Tibial nerve (tissue), 4 donors: Measurements from ENCODE around the gene ANKRD22. TPM values are rescaled to one million over a fixed set of nuclear protein-coding genes. Genes with fewer than 3 reads are reported as not detected.

Source experiments
- DNase-seq, 2 donors: peaks; one replicate each; pipeline ENCODE4 v3.0.0-alpha.2; 2019; ENCODE audit warnings: low spot score in 2 of 2
- H3K27ac ChIP-seq, 4 donors: fragments of 200-600 bp; sonication (generic) in 3 of 4; one replicate each; pipeline ENCODE4 v1.5.1; 2017 to 2019; ENCODE audit warnings: mild to moderate bottlenecking in 1 of 4
- H3K27me3 ChIP-seq, 2 donors: fragments of 200-600 bp; sonication (generic) in 1 of 2; one replicate each; pipeline versions ENCODE4 v1.5.1 to v1.6.0; 2017 to 2019
- H3K36me3 ChIP-seq, 3 donors: fragments of 200-600 bp; sonication (generic); one replicate each; pipeline ENCODE4 v1.5.1; 2018 to 2019
- H3K4me1 ChIP-seq, 4 donors: fragments of 200-600 bp; sonication (generic) in 3 of 4; one replicate each; pipeline ENCODE4 v1.5.1; 2017 to 2019
- H3K4me3 ChIP-seq, 4 donors: fragments of 200-600 bp; sonication (generic) in 3 of 4; one replicate each; pipeline ENCODE4 v1.5.1; 2017 to 2019; ENCODE audit warnings: mild to moderate bottlenecking in 1 of 4, moderate library complexity in 1 of 4
- H3K9me3 ChIP-seq, 4 donors: fragments of 200-600 bp; sonication (generic) in 3 of 4; one replicate each; pipeline ENCODE4 v1.5.1; 2017 to 2019
- EP300 ChIP-seq, 2 donors: sonication (generic); formaldehyde crosslinking; IDR thresholded peaks; one replicate each; pipeline ENCODE4 v1.6.1; 2017; ENCODE audit warnings: antibody characterized with exemption in 2 of 2, mild to moderate bottlenecking in 1 of 2
- POLR2A ChIP-seq, 2 donors: fragments of 450-650 bp; IDR thresholded peaks; one replicate each; pipeline ENCODE4 v1.6.1; 2017; ENCODE audit warnings: antibody characterized with exemption in 2 of 2, mild to moderate bottlenecking in 2 of 2, moderate library complexity in 2 of 2
- whole genome bisulfite sequencing, 2 donors: methylation state at CpG; one replicate each; pipeline ENCODE4 v1.1.5; 2018; 5-methylcytosine and 5-hydroxymethylcytosine counted together
- total RNA-seq, 4 donors: library from RNA; depleted of rRNA; stranded (reverse); fragments of >200 nt; gene quantifications; one replicate each; pipeline ENCODE4 v1.1.0, GENCODE V29; 2016
- TF ChIP-seq, protein P1 (sequence below), 5 experiments: fragments of 200-600 bp in 3 of 5; fragments of 450-650 bp in 2 of 5; sonication (generic) in 3 of 5; IDR thresholded peaks; one replicate each; pipeline ENCODE4 v1.5.1; 2016 to 2019; ENCODE audit warnings: antibody characterized with exemption in 5 of 5, mild to moderate bottlenecking in 3 of 5, moderate library complexity in 2 of 5

ANKRD22 gene
- total RNA-seq, 4 donors from 2014 or later = not detected

DNA sequence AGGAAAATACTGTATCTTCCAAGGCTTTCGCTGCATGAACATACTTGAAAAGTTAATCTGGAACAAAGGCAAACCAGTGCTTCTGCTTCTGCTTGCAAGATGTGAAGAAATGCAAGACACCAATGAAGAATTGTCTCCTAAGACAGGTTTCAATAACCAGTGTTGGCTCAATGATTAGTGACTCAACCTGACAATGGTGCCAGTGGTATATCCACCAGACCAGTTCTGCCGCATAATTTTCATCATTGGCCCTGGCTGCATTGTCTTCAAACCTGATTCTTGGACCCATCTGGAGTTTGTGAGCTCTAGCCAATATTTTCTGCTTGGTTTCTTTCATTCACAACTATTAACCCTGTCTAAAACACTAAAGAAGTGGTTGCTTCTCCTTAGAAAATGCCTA lies 14.8 kb upstream of the ANKRD22 start:
- no peaks in the 10 kb centered on the region for H3K36me3 ChIP-seq
- no peaks in the 10 kb centered on the region for H3K4me1 ChIP-seq
- H3K9me3 ChIP-seq = no peaks in the 10 kb centered on the region
- H3K4me3 ChIP-seq = no peak overlapping the region
- no peak for TF ChIP-seq EP300 (IDR thresholded peaks at IDR 0.05)
- TF ChIP-seq, protein P1, sequence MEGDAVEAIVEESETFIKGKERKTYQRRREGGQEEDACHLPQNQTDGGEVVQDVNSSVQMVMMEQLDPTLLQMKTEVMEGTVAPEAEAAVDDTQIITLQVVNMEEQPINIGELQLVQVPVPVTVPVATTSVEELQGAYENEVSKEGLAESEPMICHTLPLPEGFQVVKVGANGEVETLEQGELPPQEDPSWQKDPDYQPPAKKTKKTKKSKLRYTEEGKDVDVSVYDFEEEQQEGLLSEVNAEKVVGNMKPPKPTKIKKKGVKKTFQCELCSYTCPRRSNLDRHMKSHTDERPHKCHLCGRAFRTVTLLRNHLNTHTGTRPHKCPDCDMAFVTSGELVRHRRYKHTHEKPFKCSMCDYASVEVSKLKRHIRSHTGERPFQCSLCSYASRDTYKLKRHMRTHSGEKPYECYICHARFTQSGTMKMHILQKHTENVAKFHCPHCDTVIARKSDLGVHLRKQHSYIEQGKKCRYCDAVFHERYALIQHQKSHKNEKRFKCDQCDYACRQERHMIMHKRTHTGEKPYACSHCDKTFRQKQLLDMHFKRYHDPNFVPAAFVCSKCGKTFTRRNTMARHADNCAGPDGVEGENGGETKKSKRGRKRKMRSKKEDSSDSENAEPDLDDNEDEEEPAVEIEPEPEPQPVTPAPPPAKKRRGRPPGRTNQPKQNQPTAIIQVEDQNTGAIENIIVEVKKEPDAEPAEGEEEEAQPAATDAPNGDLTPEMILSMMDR (IDR thresholded peaks at IDR 0.05) = no peak
- no peak for TF ChIP-seq POLR2A (IDR thresholded peaks at IDR 0.05)
- H3K27me3 ChIP-seq = no peaks in the 10 kb centered on the region
- no peak for DNase-seq
- 98% methylated on average over 2 of the region's 2 CpGs for WGBS, 2 donors
- H3K27ac ChIP-seq = no peak overlapping the region

DNA sequence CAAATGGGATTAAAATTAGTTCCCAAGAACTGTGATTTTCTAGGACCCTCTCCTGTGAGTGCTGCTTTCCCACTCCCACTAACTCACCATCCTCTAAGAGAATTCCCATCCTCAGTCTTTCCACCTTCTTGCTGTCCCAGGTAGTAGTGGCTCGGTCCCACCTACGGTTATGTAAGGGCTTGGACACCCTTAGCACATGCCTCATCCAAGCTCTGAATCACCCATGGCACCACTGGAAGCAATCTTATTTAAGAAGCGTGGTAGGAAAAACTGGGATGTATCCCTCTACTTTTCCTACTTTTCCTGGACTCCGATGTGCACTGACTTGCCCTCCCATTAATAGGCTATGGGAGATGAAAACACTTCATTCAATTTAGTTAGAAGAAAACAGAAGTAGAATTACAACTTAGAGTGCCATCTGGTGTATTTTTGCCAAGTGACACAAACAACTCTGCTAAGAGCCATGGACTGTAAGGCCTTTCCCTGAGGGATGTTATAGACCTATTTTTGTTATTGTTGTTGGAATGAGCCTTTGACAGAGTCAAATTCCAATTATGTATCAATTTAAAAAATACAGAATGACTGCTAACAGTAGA lies 13.7 kb upstream of the ANKRD22 start:
- 73 to 86% methylated on average over 4 of the region's 4 CpGs for WGBS, 2 donors

DNA sequence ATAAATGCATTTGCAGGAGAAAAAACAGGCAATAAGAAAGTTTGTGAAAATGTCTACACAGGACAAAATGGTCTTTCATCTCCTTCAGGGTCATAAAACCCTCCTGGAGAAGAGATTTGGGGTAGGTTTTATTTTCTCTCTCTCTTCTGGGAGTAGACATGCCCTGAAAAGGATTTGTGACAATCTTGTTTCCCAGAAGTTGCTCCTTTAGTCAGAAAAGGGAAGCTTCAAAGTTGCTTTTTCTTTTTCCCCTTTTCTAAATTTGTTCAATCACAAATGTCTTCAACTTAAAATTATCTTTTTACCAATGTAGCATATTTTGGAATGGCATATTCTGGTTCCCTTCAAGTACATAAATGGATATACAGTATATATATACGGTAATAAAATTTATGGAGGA lies 9.4 kb upstream of the ANKRD22 start:
- WGBS, 2 donors = 0 to 32% methylated on average over 1 of the region's 1 CpG
- no peak for DNase-seq
- H3K27me3 ChIP-seq = no peaks in the 10 kb centered on the region
- no peaks in the 10 kb centered on the region for H3K36me3 ChIP-seq
- no peaks in the 10 kb centered on the region for H3K4me1 ChIP-seq
- TF ChIP-seq POLR2A (IDR thresholded peaks at IDR 0.05) (no peak), EP300 (IDR thresholded peaks at IDR 0.05) (no peak)
- TF ChIP-seq, protein P1 (IDR thresholded peaks at IDR 0.05) = no peak
- no peak overlapping the region for H3K4me3 ChIP-seq
- no peak overlapping the region for H3K27ac ChIP-seq
- no peaks in the 10 kb centered on the region for H3K9me3 ChIP-seq

More for the DNA sequence above, 13.7 kb upstream of the ANKRD22 start:
- Histone ChIP-seq H3K27ac (no peak overlapping the region), H3K9me3 (no peaks in the 10 kb centered on the region), H3K27me3 (no peaks in the 10 kb centered on the region), H3K4me3 (no peak overlapping the region), H3K4me1 (no peaks in the 10 kb centered on the region), H3K36me3 (no peaks in the 10 kb centered on the region)
- DNase-seq = no peak
- TF ChIP-seq POLR2A (IDR thresholded peaks at IDR 0.05) = no peak
- TF ChIP-seq, protein P1 (IDR thresholded peaks at IDR 0.05) = peak in 1 of 5 experiments; percentile 18

DNA sequence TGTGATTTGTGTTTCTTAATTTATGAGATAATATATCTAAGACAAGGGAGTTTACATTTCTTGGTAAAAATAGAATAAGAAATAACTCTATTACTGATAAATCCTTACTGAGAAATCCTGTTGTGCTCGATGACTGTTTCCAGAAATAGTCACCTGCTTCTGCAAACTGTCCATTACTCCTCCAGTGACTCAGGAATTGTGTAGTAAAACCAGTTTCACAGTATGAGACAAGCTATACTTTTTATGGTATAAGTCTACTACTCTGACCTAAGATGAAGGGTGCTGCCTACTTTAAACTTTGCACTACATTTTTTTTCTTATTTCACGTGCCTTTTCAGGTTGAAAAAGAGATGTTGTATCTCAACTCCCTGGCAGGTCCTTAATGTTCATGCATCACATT lies 6.8 kb upstream of the ANKRD22 start:
- no peak overlapping the region for H3K27ac ChIP-seq
- TF ChIP-seq POLR2A (IDR thresholded peaks at IDR 0.05) = no peak
- TF ChIP-seq, protein P1 (IDR thresholded peaks at IDR 0.05) = no peak
- TF ChIP-seq EP300 (IDR thresholded peaks at IDR 0.05) = no peak
- no peaks in the 10 kb centered on the region for H3K4me1 ChIP-seq
- H3K36me3 ChIP-seq = no peaks in the 10 kb centered on the region
- no peaks in the 10 kb centered on the region for H3K9me3 ChIP-seq
- no peak overlapping the region for H3K4me3 ChIP-seq
- 65 to 76% methylated on average over 2 of the region's 2 CpGs for WGBS, 2 donors
- DNase-seq = no peak
- no peaks in the 10 kb centered on the region for H3K27me3 ChIP-seq

DNA sequence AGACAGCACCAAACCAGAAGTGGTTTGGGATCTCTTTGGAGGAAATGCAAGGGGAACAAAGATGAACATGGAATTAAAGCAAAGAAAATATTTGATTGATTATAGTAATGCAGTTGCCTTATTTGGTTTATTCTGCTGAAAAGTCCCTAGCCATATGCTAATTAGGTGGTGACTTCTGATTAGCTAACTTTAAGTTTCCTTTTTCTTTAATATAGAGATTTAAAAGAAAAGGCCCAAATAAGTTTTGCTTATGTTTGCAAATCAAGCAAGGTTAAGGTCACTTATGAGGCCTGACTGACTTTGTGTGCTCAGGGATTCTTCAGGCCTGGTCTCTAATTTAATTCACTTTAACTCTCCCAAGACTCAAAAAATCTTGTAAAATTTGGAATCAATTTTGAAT lies 6.2 kb upstream of the ANKRD22 start:
- Histone ChIP-seq H3K4me3 (no peak overlapping the region), H3K4me1 (no peaks in the 10 kb centered on the region), H3K27me3 (no peaks in the 10 kb centered on the region), H3K27ac (no peak overlapping the region), H3K36me3 (no peaks in the 10 kb centered on the region), H3K9me3 (no peaks in the 10 kb centered on the region)
- no peak for DNase-seq
- TF ChIP-seq EP300 (IDR thresholded peaks at IDR 0.05) (no peak), POLR2A (IDR thresholded peaks at IDR 0.05) (no peak)
- TF ChIP-seq, protein P1 (IDR thresholded peaks at IDR 0.05) = no peak
